ENCODE results near the gene KLC1.

DNA sequence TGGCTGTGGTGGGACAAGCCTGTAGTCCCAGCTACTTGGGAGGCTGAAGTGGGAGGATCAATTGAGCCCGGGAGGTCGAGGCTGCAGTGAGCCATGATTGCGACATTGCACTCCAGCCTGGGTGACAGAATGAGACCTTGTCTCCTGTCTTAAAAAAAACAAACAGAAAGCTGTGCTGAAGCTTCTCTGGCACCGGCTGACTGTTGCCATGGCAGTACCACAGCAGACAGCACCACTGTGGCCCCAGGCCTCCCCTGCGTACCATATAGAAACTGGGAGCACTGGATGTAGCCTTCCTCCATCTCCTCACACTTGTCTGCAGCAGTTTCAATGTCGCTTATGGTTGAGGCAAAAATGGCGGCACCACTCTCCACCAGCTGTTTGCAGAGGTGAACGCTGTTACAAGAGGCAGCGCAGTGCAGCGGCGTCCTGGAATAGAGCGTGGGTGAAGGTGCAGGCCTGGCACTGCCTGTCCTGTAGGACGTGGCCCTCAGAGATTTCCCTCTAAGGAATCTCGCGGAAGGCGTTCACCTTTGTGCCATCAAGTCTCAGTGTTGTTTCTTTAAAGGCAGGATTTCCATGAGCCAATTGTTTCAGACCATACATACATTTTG lies 108.5 kb downstream of the KLC1 start:
- TF ChIP-seq, protein P1, sequence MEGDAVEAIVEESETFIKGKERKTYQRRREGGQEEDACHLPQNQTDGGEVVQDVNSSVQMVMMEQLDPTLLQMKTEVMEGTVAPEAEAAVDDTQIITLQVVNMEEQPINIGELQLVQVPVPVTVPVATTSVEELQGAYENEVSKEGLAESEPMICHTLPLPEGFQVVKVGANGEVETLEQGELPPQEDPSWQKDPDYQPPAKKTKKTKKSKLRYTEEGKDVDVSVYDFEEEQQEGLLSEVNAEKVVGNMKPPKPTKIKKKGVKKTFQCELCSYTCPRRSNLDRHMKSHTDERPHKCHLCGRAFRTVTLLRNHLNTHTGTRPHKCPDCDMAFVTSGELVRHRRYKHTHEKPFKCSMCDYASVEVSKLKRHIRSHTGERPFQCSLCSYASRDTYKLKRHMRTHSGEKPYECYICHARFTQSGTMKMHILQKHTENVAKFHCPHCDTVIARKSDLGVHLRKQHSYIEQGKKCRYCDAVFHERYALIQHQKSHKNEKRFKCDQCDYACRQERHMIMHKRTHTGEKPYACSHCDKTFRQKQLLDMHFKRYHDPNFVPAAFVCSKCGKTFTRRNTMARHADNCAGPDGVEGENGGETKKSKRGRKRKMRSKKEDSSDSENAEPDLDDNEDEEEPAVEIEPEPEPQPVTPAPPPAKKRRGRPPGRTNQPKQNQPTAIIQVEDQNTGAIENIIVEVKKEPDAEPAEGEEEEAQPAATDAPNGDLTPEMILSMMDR (IDR thresholded peaks at IDR 0.05): no peak
- TF ChIP-seq POLR2A (IDR thresholded peaks at IDR 0.05): no peak
